Effector memory CD8-positive, alpha-beta T cell (primary cell): ENCODE data around the gene CHD6.

Experiments used
- ATAC-seq: fragments of 150-1000 bp; cut with Tn5 transposase; replicated peaks from 2 replicates; pipeline ENCODE4 v1.10.0; 2021; ENCODE audit warnings: mild to moderate bottlenecking, moderate library complexity
- DNase-seq, 3 experiments: peaks; one replicate each; pipeline ENCODE4 v3.0.0; 2021
- H3K27ac Mint-ChIP-seq, 2 donors: one replicate each; pipeline ENCODE4 v1.8.0; 2022; ENCODE audit warnings: mild to moderate bottlenecking in 2 of 2, mixed read lengths in 2 of 2, moderate library complexity in 2 of 2
- H3K27me3 Mint-ChIP-seq, 2 donors: one replicate each; pipeline ENCODE4 v1.8.0; 2022; ENCODE audit warnings: mixed read lengths in 2 of 2
- H3K36me3 Mint-ChIP-seq: one replicate; pipeline ENCODE4 v1.8.0; 2022; ENCODE audit warnings: mild to moderate bottlenecking, moderate library complexity, mixed read lengths; ENCODE audit not compliant: insufficient read depth
- H3K4me1 Mint-ChIP-seq, 2 donors: one replicate each; pipeline ENCODE4 v1.8.0; 2022; ENCODE audit warnings: low read depth in 2 of 2, mixed read lengths in 2 of 2
- H3K4me3 Mint-ChIP-seq, 2 donors: one replicate each; pipeline ENCODE4 v1.8.0; 2022; ENCODE audit warnings: mild to moderate bottlenecking in 2 of 2, mixed read lengths in 2 of 2, moderate library complexity in 2 of 2
- H3K9me3 Mint-ChIP-seq, 2 donors: one replicate each; pipeline ENCODE4 v1.8.0; 2022; ENCODE audit warnings: mixed read lengths in 2 of 2

The CHD6 gene

DNA sequence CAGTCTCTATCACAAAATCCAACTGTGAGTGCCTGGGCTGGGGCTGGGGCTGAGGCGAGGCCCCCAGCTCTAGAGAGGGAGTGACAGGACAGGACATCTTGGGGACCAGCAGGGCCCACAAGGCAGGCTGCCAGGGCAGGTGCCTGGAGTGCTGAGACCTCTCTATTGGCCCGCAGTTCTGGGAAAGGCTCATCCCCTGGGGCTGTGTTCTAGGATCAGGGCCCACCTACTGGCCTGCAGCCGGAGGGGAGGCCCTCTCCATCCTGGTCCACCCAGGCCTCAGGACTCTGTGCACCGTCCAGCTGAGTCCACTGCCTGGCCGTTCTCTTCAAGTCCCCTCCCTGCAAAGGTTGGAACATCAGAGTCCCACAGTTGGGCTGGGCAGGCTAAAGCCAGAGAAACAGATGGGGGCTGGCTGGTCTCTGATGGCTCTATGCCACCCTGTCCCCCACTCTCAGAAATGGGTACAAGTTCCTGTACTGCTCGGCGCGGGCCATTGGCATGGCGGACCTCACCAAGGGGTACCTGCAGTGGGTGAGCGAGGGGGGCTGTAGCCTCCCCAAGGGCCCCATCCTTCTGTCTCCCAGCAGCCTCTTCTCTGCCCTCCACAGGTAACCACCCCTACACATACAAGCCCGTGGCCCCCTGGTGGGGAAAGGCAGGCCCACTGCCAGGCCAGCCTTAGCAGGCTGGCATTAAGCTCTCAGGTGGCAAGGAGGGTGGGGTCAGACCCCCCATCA is 260.6 kb downstream of the CHD6 start:
- Mint-ChIP-seq H3K9me3 (no peaks in the 10 kb centered on the region), H3K27ac (no peak overlapping the region), H3K4me3 (no peak overlapping the region), H3K4me1 (peaks cover 0 to 2% of the 10 kb centered on the region in 2 donors), H3K36me3 (no peaks in the 10 kb centered on the region), H3K27me3 (no peaks in the 10 kb centered on the region)
- DNase-seq: no peak
- peak; percentile 19 for ATAC-seq

- DNase-seq: no peak
- Mint-ChIP-seq H3K9me3 (no peaks in the 10 kb centered on the region), H3K36me3 (no peaks in the 10 kb centered on the region), H3K4me3 (no peak overlapping the region), H3K27me3 (no peaks in the 10 kb centered on the region), H3K4me1 (peaks cover 0 to 2% of the 10 kb centered on the region in 2 donors), H3K27ac (no peak overlapping the region)
- no peak for ATAC-seq
Observed at GRCh38 chr20:41356951-41357350, 261.2 kb downstream of the CHD6 start.

- no peak overlapping the region for H3K27ac Mint-ChIP-seq
- H3K9me3 Mint-ChIP-seq: no peaks in the 10 kb centered on the region
- H3K4me1 Mint-ChIP-seq: peaks cover 0 to 2% of the 10 kb centered on the region in 2 donors
- DNase-seq (no peak), ATAC-seq (no peak)
- no peaks in the 10 kb centered on the region for H3K36me3 Mint-ChIP-seq
- peaks cover 0 to 1% of the 10 kb centered on the region in 2 donors for H3K27me3 Mint-ChIP-seq
- H3K4me3 Mint-ChIP-seq: no peak overlapping the region
Observed at GRCh38 chr20:41355598-41356203, 262.5 kb downstream of the CHD6 start.

- Mint-ChIP-seq H3K27me3 (peaks cover 0 to 6% of the 10 kb centered on the region in 2 donors), H3K27ac (no peak overlapping the region), H3K36me3 (no peaks in the 10 kb centered on the region), H3K9me3 (no peaks in the 10 kb centered on the region), H3K4me3 (no peak overlapping the region), H3K4me1 (peaks cover 0 to 4% of the 10 kb centered on the region in 2 donors)
- ATAC-seq (no peak), DNase-seq (no peak)
Observed at GRCh38 chr20:41355192-41355591, 263.0 kb downstream of the CHD6 start.

GRCh38 chr20:41353530-41353929 is 264.6 kb downstream of the CHD6 start:
- Mint-ChIP-seq H3K27ac (no peak overlapping the region), H3K27me3 (peaks cover 0 to 9% of the 10 kb centered on the region in 2 donors), H3K4me1 (peaks cover 0 to 4% of the 10 kb centered on the region in 2 donors), H3K4me3 (no peak overlapping the region), H3K36me3 (no peaks in the 10 kb centered on the region), H3K9me3 (no peaks in the 10 kb centered on the region)
- DNase-seq: no peak
- ATAC-seq: no peak

GRCh38 chr20:41352666-41353065 is 265.5 kb downstream of the CHD6 start:
- ATAC-seq: no peak
- Mint-ChIP-seq H3K27ac (no peak overlapping the region), H3K9me3 (no peaks in the 10 kb centered on the region), H3K27me3 (peaks cover 0 to 9% of the 10 kb centered on the region in 2 donors), H3K36me3 (no peaks in the 10 kb centered on the region), H3K4me1 (peaks cover 0 to 4% of the 10 kb centered on the region in 2 donors), H3K4me3 (no peak overlapping the region)
- DNase-seq: no peak

DNA sequence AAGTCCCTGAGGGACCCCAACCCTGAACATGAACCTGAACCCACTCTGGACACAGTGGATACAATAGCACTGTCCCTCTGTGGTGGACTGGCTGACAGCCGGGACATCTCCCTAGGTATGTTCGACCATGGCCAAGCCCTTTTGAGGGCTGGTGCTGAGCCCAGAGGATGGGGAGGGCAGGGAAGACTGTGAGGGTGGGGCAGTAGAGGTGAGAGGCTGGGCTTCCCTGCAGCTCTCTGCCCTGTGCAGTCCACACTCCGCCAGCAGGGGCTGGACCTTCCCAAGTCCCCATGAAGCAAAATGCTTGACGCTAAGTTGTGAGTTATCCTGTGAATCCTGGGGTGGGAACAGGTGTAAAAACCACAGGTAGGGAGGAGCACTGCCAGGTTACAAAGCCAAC is 266.1 kb downstream of the CHD6 start:
- DNase-seq: no peak
- H3K27me3 Mint-ChIP-seq: peaks cover 0 to 9% of the 10 kb centered on the region in 2 donors
- no peaks in the 10 kb centered on the region for H3K36me3 Mint-ChIP-seq
- H3K9me3 Mint-ChIP-seq: no peaks in the 10 kb centered on the region
- no peak for ATAC-seq
- H3K27ac Mint-ChIP-seq: no peak overlapping the region
- H3K4me1 Mint-ChIP-seq: peaks cover 0 to 4% of the 10 kb centered on the region in 2 donors
- no peak overlapping the region for H3K4me3 Mint-ChIP-seq
